Measurements from ENCODE around the gene CCDC3.
"Not testable (repeated sequence)": the region's sequence is repeated elsewhere in the genome, so short reads cannot be mapped to it uniquely, and the experiment has no call there.

CCDC3 gene

GRCh38 chr10:12876266-12876665, 125.2 kb downstream of the CCDC3 start:
- DNase-seq: no peak

- DNase-seq: no peak
Observed at GRCh38 chr10:12875100-12875499, 126.4 kb downstream of the CCDC3 start.

- no peak for DNase-seq
Observed at GRCh38 chr10:12874501-12874900, 127.0 kb downstream of the CCDC3 start.

GRCh38 chr10:12873172-12873571, 128.3 kb downstream of the CCDC3 start:
- DNase-seq: no peak

- DNase-seq: no peak
Observed at GRCh38 chr10:12872577-12872976, 128.9 kb downstream of the CCDC3 start.

DNA sequence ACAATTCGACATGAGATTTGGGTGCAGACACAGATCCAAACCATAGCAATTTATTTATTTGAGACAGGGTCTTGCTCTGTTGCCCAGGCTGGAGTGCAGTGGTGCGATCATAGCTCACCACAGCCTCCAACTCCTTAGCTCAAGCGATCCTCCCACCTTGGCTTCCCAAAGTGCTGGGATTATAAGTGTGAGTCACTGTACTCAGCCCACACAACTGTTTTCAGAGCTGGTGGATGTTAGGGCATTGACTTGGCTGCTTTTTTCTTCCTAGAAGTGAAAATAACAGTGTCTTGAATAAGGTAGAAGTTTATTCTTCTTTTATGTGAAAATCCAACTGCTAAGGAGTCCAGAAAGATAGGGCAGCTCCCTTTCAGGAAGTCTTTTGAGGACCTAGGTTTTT, 132.1 kb downstream of the CCDC3 start:
- no peak for DNase-seq

DNA sequence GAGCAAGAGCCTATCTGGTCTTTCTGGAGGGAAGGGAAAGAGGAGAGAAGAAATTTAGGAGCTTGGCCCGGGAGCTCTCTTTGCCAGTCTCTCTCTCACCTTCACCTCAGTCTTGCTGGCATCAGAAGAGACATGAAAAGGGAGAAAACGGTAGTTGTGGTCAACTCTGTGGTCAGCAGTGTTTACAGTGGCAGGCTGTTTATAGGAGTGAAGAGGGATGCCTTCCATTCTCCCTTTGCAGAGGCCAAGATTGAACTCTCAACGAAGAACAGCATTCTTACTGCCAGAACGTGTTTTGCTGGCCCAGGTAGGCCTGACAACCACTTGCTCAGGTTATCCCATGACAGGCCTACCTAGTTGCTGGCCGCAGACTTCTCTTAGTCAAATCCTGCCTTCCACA, 133.3 kb downstream of the CCDC3 start:
- DNase-seq: no peak

- DNase-seq: not testable (repeated sequence)
Observed at GRCh38 chr10:12865515-12865914, 136.0 kb downstream of the CCDC3 start.

DNA sequence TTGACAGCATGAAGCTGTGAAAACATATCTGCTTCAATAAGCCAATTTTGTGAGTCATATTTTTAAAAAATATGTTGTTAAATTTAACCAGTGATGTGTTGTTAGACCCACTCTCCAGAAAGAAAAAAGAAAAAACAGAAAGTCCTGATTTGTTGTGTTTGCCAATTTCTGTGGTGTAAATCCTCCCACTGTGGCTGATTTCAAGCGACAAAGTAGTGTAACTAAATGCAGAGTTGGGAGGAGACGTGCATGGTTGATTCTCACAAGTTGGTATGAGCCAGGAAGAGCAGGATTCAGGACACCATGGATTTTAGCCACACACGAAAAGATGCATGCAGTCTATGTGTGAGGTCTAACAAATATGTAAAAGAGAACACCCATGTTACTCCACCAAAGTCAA, 139.1 kb downstream of the CCDC3 start:
- DNase-seq: no peak

GRCh38 chr10:12854988-12855387, 146.5 kb downstream of the CCDC3 start:
- DNase-seq: no peak

GRCh38 chr10:12852687-12853086, 148.8 kb downstream of the CCDC3 start:
- DNase-seq: no peak

DNA sequence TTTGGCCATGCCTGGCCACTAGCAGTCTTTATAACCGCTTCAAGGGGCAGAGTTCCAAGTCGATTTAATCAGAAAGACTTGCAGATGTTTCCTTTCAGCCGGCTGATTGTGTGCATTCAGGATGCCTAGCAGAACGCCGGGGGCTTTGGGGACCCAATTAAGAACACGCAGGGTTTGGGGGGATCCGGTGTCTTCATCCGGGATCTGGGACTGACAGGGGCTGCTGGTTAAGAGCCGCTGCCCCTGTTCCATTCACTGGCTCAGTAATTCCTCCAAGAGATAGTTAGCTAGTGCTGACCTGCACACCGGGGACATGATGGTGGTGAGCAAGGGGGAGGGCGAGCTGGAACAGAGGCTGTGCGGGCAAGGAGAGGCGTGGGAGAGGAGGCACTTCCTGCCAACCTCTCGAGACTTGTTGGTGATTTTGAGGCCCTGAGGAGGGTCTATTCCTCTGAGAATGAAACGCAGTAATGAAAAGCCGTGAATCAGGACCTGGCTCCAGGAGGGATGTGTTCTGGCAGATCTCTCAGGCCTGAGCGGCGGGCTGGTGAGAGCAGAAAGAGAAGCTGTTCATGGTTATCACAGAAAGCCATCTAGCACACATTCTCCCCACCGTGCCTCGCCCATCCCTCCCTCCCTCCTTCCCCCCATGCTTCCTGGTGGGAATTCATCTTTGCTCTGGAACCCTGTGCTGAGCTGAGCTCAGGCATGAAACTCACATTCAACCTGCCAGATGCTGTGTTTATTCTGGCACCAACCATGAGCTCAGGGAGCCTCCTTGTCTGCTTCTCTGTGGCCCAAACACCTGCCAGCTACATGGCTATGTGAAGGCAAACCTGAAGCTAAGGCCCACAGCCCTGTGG, 152.0 kb downstream of the CCDC3 start:
- peak; percentile 68 for DNase-seq

GRCh38 chr10:12848439-12849173, 152.9 kb downstream of the CCDC3 start:
- no peak for DNase-seq

- DNase-seq: no peak
Observed at GRCh38 chr10:12847361-12847975, 154.0 kb downstream of the CCDC3 start.

GRCh38 chr10:12846718-12847117, 154.8 kb downstream of the CCDC3 start:
- no peak for DNase-seq

Data from NCI-H1694 (cell line).